ENCODE data around the gene ZNF418.
"Not testable (repeated sequence)": the region's sequence is repeated elsewhere in the genome, so short reads cannot be mapped to it uniquely, and the experiment has no call there.

The ZNF418 gene

GRCh38 chr19:57888560-57889231 is 46.5 kb downstream of the ZNF418 start, which contains the start of gene ZNF814:
TSS of gene ZNF814 (minus strand) at chr19:57889037. CDS start at chr19:57888802, 235 bp downstream.
- peak; percentile 86 to 87 for DNase-seq

DNA sequence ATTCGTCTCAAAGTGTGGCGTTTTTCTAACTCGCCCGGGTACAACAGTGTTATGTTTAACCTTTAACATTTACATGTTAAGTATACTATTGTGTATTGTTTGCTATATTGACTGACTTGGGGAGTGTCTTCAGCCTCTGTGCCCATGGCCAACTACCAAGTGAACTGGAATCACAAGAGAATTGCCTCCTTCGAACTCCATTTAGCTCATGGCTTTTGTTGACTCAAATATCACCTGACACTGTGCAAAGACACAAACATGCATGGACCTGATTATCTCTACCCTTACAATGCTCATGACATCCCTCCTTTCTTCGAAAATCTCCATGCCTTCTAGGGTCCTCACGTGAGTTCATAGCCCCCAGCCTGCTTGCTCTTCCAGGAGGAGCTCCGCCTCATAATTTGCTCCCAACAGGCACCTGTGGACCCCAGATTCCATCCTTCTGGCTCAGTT is 47.1 kb downstream of the ZNF418 start:
- DNase-seq: no peak

GRCh38 chr19:57887195-57887941 is 47.8 kb downstream of the ZNF418 start:
- DNase-seq: no peak

- DNase-seq: no peak
Observed at GRCh38 chr19:57886046-57886445, 49.2 kb downstream of the ZNF418 start.

DNA sequence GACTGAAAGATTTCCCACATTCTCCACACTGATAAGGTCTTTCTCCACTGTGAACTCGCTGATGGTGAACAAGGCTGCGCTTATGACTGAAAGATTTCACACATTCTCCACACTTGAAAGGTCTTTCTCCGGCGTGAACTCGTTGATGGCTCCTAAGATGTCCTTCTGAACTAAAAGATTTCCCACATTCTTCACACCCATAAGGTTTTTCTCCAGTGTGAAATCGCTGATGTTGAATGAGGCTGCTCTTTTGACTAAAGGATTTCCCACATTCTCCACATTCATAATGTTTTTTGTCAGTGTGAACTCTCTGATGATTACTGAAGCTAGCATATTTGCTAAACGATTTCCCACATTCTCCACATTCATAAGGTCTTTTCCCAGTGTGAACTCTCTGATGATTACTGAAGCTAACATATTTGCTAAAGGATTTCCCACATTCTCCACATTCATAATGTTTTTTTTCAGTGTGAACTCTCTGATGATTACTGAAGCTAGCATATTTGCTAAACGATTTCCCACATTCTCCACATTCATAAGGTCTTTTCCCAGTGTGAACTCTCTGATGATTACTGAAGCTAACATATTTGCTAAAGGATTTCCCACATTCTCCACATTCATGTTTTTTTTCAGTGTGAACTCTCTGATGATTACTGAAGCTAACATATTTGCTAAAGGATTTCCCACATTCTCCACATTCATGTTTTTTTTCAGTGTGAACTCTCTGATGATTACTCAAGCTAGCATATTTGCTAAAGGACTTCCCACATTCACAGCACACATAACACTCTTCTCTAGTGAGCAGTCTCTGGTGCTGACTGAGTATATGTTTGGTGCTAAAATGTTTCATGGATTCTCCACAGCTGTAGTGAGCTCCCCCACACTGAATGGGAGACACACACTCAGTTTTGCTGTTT is 61.1 kb downstream of the ZNF418 start:
- DNase-seq: not testable (repeated sequence)

GRCh38 chr19:57872450-57872849 is 62.8 kb downstream of the ZNF418 start:
- no peak for DNase-seq

Data from stimulated activated CD4-positive, alpha-beta T cell treated with anti-CD3 and anti-CD28 coated beads, Interleukin-2, amount 100 ng/mL, for 24 hours (primary cell).